WTC11 (cell line): Measurements from ENCODE around the gene GDI1.

Experiments used
- CREB1 ChIP-seq: sonication (generic); formaldehyde crosslinking; IDR thresholded peaks from 2 replicates; pipeline ENCODE4 v1.8.0; 2023; ENCODE audit warnings: mild to moderate bottlenecking, missing genetic modification reagents
- CTCF ChIP-seq: fragments of 200-600 bp; IDR thresholded peaks from 2 replicates; pipeline ENCODE4 v1.8.0; 2022; ENCODE audit warnings: antibody characterized with exemption
- E2F5 ChIP-seq: sonication (generic); formaldehyde crosslinking; IDR thresholded peaks from 2 replicates; pipeline ENCODE4 v1.8.1; 2022; ENCODE audit warnings: mild to moderate bottlenecking, moderate library complexity, missing genetic modification reagents
- ETV6 ChIP-seq: sonication (generic); formaldehyde crosslinking; IDR thresholded peaks from 2 replicates; pipeline ENCODE4 v1.8.1; 2022; ENCODE audit warnings: mild to moderate bottlenecking, missing genetic modification reagents
- JUN ChIP-seq: sonication (generic); formaldehyde crosslinking; IDR thresholded peaks from 2 replicates; pipeline ENCODE4 v1.8.0; 2023; ENCODE audit warnings: mild to moderate bottlenecking, missing genetic modification reagents
- NR3C1 ChIP-seq: sonication (generic); formaldehyde crosslinking; conservative IDR thresholded peaks from 2 replicates; pipeline ENCODE4 v1.8.1; 2023; ENCODE audit warnings: low read depth, mild to moderate bottlenecking, missing genetic modification reagents
- ZBTB21 ChIP-seq: sonication (generic); formaldehyde crosslinking; IDR thresholded peaks from 2 replicates; pipeline ENCODE4 v1.8.1; 2023; ENCODE audit warnings: mild to moderate bottlenecking, missing genetic modification reagents, borderline replicate concordance
- TF ChIP-seq, protein P1 (sequence below): sonication (generic); formaldehyde crosslinking; IDR thresholded peaks from 2 replicates; pipeline ENCODE4 v1.8.0; 2022; ENCODE audit warnings: mild to moderate bottlenecking, missing genetic modification reagents
- TF ChIP-seq, protein P2 (sequence below): fragments of 250-450 bp; sonication (Bioruptor Pico); IDR thresholded peaks from 2 replicates; pipeline ENCODE4 v1.9.0; 2021; ENCODE audit warnings: mild to moderate bottlenecking

DNA sequence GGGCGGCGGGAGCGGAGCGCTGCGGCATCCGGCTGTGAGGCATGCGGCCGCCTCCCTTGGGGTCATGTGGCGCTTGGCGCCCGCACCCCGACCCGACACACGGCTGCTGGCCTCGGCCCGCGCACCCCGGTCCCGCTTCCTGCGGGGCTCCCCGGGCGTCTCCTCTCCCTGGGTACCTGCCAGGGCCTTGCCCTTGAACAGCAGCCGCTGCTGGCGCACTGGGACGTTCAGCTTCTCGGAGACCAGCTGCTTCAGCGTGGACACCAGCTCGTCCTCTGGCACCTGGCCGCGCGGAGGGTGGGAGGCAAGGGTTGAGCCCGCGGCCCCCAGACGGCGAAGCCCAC lies 49.1 kb downstream of the GDI1 start:
- no peak for TF ChIP-seq CREB1 (CRISPR knock-in tag)
- TF ChIP-seq, protein P1, sequence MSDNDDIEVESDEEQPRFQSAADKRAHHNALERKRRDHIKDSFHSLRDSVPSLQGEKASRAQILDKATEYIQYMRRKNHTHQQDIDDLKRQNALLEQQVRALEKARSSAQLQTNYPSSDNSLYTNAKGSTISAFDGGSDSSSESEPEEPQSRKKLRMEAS, result no peak
- TF ChIP-seq CTCF, result no peak
- no peak for TF ChIP-seq E2F5 (CRISPR knock-in tag)
- TF ChIP-seq ZBTB21 (CRISPR knock-in tag), result no peak
- TF ChIP-seq, protein P2, sequence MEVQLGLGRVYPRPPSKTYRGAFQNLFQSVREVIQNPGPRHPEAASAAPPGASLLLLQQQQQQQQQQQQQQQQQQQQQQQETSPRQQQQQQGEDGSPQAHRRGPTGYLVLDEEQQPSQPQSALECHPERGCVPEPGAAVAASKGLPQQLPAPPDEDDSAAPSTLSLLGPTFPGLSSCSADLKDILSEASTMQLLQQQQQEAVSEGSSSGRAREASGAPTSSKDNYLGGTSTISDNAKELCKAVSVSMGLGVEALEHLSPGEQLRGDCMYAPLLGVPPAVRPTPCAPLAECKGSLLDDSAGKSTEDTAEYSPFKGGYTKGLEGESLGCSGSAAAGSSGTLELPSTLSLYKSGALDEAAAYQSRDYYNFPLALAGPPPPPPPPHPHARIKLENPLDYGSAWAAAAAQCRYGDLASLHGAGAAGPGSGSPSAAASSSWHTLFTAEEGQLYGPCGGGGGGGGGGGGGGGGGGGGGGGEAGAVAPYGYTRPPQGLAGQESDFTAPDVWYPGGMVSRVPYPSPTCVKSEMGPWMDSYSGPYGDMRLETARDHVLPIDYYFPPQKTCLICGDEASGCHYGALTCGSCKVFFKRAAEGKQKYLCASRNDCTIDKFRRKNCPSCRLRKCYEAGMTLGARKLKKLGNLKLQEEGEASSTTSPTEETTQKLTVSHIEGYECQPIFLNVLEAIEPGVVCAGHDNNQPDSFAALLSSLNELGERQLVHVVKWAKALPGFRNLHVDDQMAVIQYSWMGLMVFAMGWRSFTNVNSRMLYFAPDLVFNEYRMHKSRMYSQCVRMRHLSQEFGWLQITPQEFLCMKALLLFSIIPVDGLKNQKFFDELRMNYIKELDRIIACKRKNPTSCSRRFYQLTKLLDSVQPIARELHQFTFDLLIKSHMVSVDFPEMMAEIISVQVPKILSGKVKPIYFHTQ (CRISPR knock-in tag), result no peak
- TF ChIP-seq ETV6 (CRISPR knock-in tag), result no peak
- TF ChIP-seq NR3C1 (CRISPR knock-in tag), result no peak
- TF ChIP-seq JUN (CRISPR knock-in tag), result no peak
